Measurements from ENCODE around the gene PNCK.

DNA sequence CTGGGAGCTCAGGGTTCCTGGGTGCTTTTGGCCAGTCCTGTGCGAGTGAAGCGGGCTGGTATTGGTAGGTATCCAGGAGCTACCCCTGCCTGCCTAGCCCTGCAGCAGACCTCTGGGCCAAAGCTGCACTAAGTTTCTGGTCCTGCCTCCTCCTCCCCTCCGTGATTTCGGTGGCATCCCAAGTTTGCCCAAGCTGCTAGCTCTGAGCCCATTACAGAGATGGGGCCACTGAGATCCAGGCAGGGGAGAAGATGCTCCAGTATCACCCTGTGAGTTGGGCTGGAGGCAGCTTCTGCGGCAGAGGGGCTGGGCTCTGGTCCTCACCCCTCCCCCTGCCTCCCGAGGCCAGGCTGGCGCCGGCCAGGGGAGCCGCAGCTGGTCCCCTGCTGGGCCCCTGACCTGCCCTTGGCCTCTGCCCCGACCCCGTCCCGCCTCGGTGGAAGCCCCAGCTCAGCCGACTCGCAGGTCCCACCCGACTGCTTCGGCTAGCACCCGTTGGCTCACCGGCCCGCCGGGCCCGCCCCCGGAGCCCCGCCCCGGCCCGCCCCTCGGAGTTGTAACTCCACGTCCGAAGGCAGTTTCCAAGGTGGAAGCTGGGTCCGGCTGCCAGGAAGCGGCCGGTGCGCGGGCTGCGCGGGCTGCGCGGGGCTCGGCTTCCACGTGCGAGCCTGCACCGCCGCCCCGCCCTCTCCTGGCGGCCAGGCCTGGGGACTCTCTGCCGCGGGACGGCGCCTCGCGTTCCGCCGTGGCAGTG, 26.8 kb downstream of the PNCK start, which contains the start of gene DUSP9:
- TF ChIP-seq, protein P1, sequence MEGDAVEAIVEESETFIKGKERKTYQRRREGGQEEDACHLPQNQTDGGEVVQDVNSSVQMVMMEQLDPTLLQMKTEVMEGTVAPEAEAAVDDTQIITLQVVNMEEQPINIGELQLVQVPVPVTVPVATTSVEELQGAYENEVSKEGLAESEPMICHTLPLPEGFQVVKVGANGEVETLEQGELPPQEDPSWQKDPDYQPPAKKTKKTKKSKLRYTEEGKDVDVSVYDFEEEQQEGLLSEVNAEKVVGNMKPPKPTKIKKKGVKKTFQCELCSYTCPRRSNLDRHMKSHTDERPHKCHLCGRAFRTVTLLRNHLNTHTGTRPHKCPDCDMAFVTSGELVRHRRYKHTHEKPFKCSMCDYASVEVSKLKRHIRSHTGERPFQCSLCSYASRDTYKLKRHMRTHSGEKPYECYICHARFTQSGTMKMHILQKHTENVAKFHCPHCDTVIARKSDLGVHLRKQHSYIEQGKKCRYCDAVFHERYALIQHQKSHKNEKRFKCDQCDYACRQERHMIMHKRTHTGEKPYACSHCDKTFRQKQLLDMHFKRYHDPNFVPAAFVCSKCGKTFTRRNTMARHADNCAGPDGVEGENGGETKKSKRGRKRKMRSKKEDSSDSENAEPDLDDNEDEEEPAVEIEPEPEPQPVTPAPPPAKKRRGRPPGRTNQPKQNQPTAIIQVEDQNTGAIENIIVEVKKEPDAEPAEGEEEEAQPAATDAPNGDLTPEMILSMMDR (IDR thresholded peaks at IDR 0.05; ENCODE audit: low read length), result no peak
- TF ChIP-seq EZH2 (optimal IDR thresholded peaks at IDR 0.05; ENCODE audit: low read depth, low read length), result no peak
